HepG2 (cell line): ENCODE measurements around the gene LSM10. TPM values are rescaled to one million over a fixed set of nuclear protein-coding genes. Genes with fewer than 3 reads are reported as not detected.
A peak's percentile ranks its signal among the peaks of the same experiment; 100 is the strongest.

Experiments used
- ATAC-seq: fragments of 200-7000 bp; cut with Tn5 transposase; 3 replicates; pipeline ENCODE4 v1.9.1; 2020; ENCODE audit warnings: mild to moderate bottlenecking, moderate library complexity
- BruUV-seq: library from RNA; stranded (reverse); fragments of 400-500 nt; replicated peaks from 2 replicates; lab custom pipeline; 2021; lab: Mats Ljungman, UMichigan
- CTCF ChIA-PET: fragments of 300-600 bp; formaldehyde crosslinking; extraction: SDS; loops from one replicate; lab custom pipeline; 2021; ENCODE audit warnings: low total read pairs, inconsistent platforms, low intra/inter-chr PET ratio; lab: Yijun Ruan, JAX
- POLR2A ChIA-PET: fragments of 350-600 bp; sonication (Branson Sonifier 250); formaldehyde crosslinking; loops from one replicate; lab custom pipeline; 2020; ENCODE audit warnings: antibody characterized with exemption, inconsistent platforms; lab: Yijun Ruan, JAX
- DNase-seq: peaks from one replicate; pipeline ENCODE4 v3.0.0-alpha.2; 2015; ENCODE audit warnings: low spot score
- FAIRE-seq: peaks from 3 replicates; lab custom pipeline; 2011; peaks lifted over from hg19 to GRCh38; lab: Jason Lieb, UNC
- H2AFZ ChIP-seq: one replicate; pipeline ENCODE4 v1.6.1; 2011; ENCODE audit warnings: low read length, inconsistent platforms
- H3K27ac ChIP-seq: fragments of 300-600 bp; 3 replicates; pipeline ENCODE4 v1.8.0; 2011; ENCODE audit warnings: mixed run types, mild to moderate bottlenecking, mixed read lengths, low read length, inconsistent platforms; ENCODE audit not compliant: insufficient read depth; ENCODE audit errors: extremely low read length
- H3K27me3 ChIP-seq, 2 experiments: fragments of 200-600 bp in 1 of 2; 2 replicates in 1 of 2; 3 replicates in 1 of 2; pipeline versions ENCODE4 v1.6.0 to v1.8.0; 2011; ENCODE audit warnings: low read length in 2 of 2, mild to moderate bottlenecking in 2 of 2, moderate library complexity in 2 of 2, inconsistent platforms in 1 of 2; ENCODE audit not compliant: insufficient read depth in 2 of 2, control insufficient read depth in 1 of 2
- H3K36me3 ChIP-seq, 2 experiments: fragments of 200-600 bp in 1 of 2; replicated peaks in 1 of 2; 2 replicates in 1 of 2; 3 replicates in 1 of 2; pipeline versions ENCODE4 v1.5.1 to v1.8.0; 2011; ENCODE audit warnings: low read length in 2 of 2, inconsistent platforms in 1 of 2; ENCODE audit not compliant: insufficient read depth in 2 of 2, control insufficient read depth in 1 of 2
- H3K4me1 ChIP-seq: 2 replicates; pipeline ENCODE4 v1.5.1; 2012; ENCODE audit warnings: low read length, inconsistent platforms; ENCODE audit not compliant: insufficient read depth
- H3K4me2 ChIP-seq: 2 replicates; pipeline ENCODE4 v1.6.0; 2011; ENCODE audit warnings: low read depth, low read length, inconsistent platforms
- H3K4me3 ChIP-seq, 3 experiments: fragments of 200-600 bp in 1 of 3; sonication (generic), shearing (Covaris generic) in 1 of 3; replicated peaks in 1 of 3; 2 replicates each; pipeline ENCODE4 v1.5.1; 2011 to 2016; ENCODE audit warnings: low read length in 3 of 3, inconsistent platforms in 2 of 3, low read depth in 2 of 3, mild to moderate bottlenecking in 2 of 3, control low read depth in 1 of 3, mixed read lengths in 1 of 3; ENCODE audit not compliant: insufficient read depth in 1 of 3
- H3K79me2 ChIP-seq: one replicate; pipeline ENCODE4 v1.6.1; 2011; ENCODE audit warnings: low read length, inconsistent platforms; ENCODE audit not compliant: insufficient read depth
- H3K9ac ChIP-seq: 2 replicates; pipeline ENCODE4 v1.6.0; 2011; ENCODE audit warnings: mild to moderate bottlenecking, low read depth, low read length, inconsistent platforms; ENCODE audit not compliant: insufficient read depth
- H3K9me3 ChIP-seq: 2 replicates; pipeline ENCODE4 v1.5.1; 2012; ENCODE audit warnings: mild to moderate bottlenecking, low read length
- H4K20me1 ChIP-seq: 2 replicates; pipeline ENCODE4 v1.6.0; 2011; ENCODE audit warnings: inconsistent platforms, mild to moderate bottlenecking, low read length, moderate library complexity; ENCODE audit not compliant: insufficient read depth
- DNMT1 ChIP-seq: sonication (generic); formaldehyde crosslinking; IDR thresholded peaks from 2 replicates; pipeline ENCODE4 v1.5.1; 2020; ENCODE audit warnings: mild to moderate bottlenecking, missing genetic modification reagents
- GTF3A ChIP-seq: sonication (generic); formaldehyde crosslinking; conservative IDR thresholded peaks from 2 replicates; pipeline ENCODE4 v1.4.0; 2020; ENCODE audit warnings: mild to moderate bottlenecking, missing genetic modification reagents
- RELA ChIP-seq: sonication (generic); formaldehyde crosslinking; IDR thresholded peaks from 2 replicates; pipeline ENCODE4 v1.4.0; 2020; ENCODE audit warnings: missing genetic modification reagents
- ZNF142 ChIP-seq: sonication (generic); formaldehyde crosslinking; IDR thresholded peaks from 2 replicates; pipeline ENCODE4 v1.4.0; 2020; ENCODE audit warnings: missing genetic modification reagents
- WGBS: methylation state at CpG from one replicate; pipeline ENCODE4 v1.1.6; 2017; ENCODE audit warnings: low lambda C conversion rate; 5-methylcytosine and 5-hydroxymethylcytosine counted together
- in situ Hi-C: cut with HindIII; loops from 2 replicates; pipeline ENCODE4 v1.10.0; 2017; ENCODE audit warnings: low pct_unique_long_range_greater_than_20kb; ENCODE audit not compliant: extremely low pct_ligation_motif_present
- intact Hi-C: fragments of 100-400 bp; cut with micrococcal nuclease; formaldehyde crosslinking; loops from one replicate; pipeline ENCODE4 v1.10.0; 2022; ENCODE audit not compliant: unreplicated experiment
- polyA plus RNA-seq, 8 experiments: library from polyadenylated mRNA; depleted of rRNA in 3 of 8; stranded (reverse) in 7 of 8; unstranded in 1 of 8; fragments of >200 nt; fragmentation: Illumina TruSeq in 4 of 8; extraction: Trizol in 4 of 8; gene quantifications; 2 replicates each; pipeline versions ENCODE4 v1.2.1 to v1.2.3, GENCODE V29; 2011 to 2016; ENCODE audit warnings: low read depth in 4 of 8, missing spikeins in 1 of 8, mixed read lengths in 1 of 8; ENCODE audit not compliant: insufficient read depth in 1 of 8
- total RNA-seq, 5 experiments: library from RNA; depleted of rRNA; stranded (reverse); fragments of >200 nt; fragmentation: Illumina TruSeq; extraction: Trizol; gene quantifications; 2 replicates each; pipeline ENCODE4 v1.2.3, GENCODE V29; 2016; ENCODE audit warnings: low read depth in 1 of 5
- TF ChIP-seq, protein P1 (sequence below): sonication (generic); formaldehyde crosslinking; IDR thresholded peaks from 2 replicates; pipeline ENCODE4 v1.5.0; 2020; ENCODE audit warnings: mild to moderate bottlenecking, missing genetic modification reagents, borderline replicate concordance
- TF ChIP-seq, protein P2 (sequence below): IDR thresholded peaks from 2 replicates; pipeline ENCODE4 v1.6.1; 2016; ENCODE audit warnings: missing biosample characterization, missing genetic modification reagents, low read depth
- TF ChIP-seq, protein P3 (sequence below): sonication (generic); formaldehyde crosslinking; IDR thresholded peaks from 2 replicates; pipeline ENCODE4 v1.4.0; 2020; ENCODE audit warnings: mild to moderate bottlenecking, missing genetic modification reagents

The LSM10 gene
- total and polyA plus RNA-seq, 2 of the 13 experiments (the other 11 are each of a cell fraction or from before 2014, with no cell fraction given): 14.0 to 52.0 TPM

- FAIRE-seq: no peak
- peak overlapping the region; percentile 50 for H3K27ac ChIP-seq
- POLR2A ChIA-PET: interaction anchor here (0.5 to 1.2 kb wide), 2 partner anchors 29 to 58 kb away, joined by 3 read pairs; partner anchors contain the start of gene EVA1B
- TF ChIP-seq, protein P1, sequence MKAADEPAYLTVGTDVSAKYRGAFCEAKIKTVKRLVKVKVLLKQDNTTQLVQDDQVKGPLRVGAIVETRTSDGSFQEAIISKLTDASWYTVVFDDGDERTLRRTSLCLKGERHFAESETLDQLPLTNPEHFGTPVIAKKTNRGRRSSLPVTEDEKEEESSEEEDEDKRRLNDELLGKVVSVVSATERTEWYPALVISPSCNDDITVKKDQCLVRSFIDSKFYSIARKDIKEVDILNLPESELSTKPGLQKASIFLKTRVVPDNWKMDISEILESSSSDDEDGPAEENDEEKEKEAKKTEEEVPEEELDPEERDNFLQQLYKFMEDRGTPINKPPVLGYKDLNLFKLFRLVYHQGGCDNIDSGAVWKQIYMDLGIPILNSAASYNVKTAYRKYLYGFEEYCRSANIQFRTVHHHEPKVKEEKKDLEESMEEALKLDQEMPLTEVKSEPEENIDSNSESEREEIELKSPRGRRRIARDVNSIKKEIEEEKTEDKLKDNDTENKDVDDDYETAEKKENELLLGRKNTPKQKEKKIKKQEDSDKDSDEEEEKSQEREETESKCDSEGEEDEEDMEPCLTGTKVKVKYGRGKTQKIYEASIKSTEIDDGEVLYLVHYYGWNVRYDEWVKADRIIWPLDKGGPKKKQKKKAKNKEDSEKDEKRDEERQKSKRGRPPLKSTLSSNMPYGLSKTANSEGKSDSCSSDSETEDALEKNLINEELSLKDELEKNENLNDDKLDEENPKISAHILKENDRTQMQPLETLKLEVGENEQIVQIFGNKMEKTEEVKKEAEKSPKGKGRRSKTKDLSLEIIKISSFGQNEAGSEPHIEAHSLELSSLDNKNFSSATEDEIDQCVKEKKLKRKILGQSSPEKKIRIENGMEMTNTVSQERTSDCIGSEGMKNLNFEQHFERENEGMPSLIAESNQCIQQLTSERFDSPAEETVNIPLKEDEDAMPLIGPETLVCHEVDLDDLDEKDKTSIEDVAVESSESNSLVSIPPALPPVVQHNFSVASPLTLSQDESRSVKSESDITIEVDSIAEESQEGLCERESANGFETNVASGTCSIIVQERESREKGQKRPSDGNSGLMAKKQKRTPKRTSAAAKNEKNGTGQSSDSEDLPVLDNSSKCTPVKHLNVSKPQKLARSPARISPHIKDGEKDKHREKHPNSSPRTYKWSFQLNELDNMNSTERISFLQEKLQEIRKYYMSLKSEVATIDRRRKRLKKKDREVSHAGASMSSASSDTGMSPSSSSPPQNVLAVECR: 0 out of 2 replicates have a peak, but pooled peaks have one; percentile 29
- TF ChIP-seq, protein P2, sequence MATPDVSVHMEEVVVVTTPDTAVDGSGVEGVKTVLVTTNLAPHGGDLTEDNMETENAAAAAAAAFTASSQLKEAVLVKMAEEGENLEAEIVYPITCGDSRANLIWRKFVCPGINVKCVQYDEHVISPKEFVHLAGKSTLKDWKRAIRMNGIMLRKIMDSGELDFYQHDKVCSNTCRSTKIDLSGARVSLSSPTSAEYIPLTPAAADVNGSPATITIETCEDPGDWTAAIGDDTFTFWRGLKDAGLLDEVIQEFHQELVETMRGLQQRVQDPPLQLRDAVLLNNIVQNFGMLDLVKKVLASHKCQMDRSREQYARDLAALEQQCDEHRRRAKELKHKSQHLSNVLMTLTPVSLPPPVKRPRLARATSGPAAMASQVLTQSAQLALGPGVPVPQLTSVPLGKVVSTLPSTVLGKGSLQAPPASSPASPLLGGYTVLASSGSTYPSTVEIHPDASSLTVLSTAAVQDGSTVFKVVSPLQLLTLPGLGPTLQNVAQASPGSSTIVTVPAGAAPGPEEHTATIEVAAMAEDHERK (CRISPR knock-in tag): no peak
- TF ChIP-seq DNMT1 (CRISPR knock-in tag) (no peak), GTF3A (no peak), RELA (CRISPR knock-in tag) (no peak), ZNF142 (no peak)
- TF ChIP-seq, protein P3, sequence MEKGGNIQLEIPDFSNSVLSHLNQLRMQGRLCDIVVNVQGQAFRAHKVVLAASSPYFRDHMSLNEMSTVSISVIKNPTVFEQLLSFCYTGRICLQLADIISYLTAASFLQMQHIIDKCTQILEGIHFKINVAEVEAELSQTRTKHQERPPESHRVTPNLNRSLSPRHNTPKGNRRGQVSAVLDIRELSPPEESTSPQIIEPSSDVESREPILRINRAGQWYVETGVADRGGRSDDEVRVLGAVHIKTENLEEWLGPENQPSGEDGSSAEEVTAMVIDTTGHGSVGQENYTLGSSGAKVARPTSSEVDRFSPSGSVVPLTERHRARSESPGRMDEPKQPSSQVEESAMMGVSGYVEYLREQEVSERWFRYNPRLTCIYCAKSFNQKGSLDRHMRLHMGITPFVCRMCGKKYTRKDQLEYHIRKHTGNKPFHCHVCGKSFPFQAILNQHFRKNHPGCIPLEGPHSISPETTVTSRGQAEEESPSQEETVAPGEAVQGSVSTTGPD (CRISPR knock-in tag): no peak
These were observed 44.5 kb downstream of the LSM10 start for GRCh38 chr1:36352910-36353878.

More at GRCh38 chr1:36352910-36353878, 44.5 kb downstream of the LSM10 start:
- in situ Hi-C loops: no loop called here
- no peaks in the 10 kb centered on the region for H3K9me3 ChIP-seq
- WGBS: 90% methylated on average over 7 of the region's 15 CpGs
- no peaks in the 10 kb centered on the region for H4K20me1 ChIP-seq
- H3K4me3 ChIP-seq: 0 out of 6 replicates have a peak overlapping the region, but pooled peaks of 1 of the 3 experiments have one; percentile 19
- intact Hi-C loops: no loop called here
- no TSS peak for BruUV-seq
- peaks cover 50% of the 10 kb centered on the region for H3K4me1 ChIP-seq
- no peak overlapping the region for H3K9ac ChIP-seq
- peak overlapping the region; percentile 53 for H3K4me2 ChIP-seq
- peaks cover 34 to 64% of the 10 kb centered on the region in 2 experiments for H3K36me3 ChIP-seq
- DNase-seq (no peak), ATAC-seq (peak; percentile 13)
- CTCF ChIA-PET: no interaction called here
- no peaks in the 10 kb centered on the region for H3K27me3 ChIP-seq
- H2AFZ ChIP-seq: no peak overlapping the region
- H3K79me2 ChIP-seq: no peaks in the 10 kb centered on the region
